Stomach (tissue), 4 donors: ENCODE data around the gene PRICKLE2.
"Not testable (repeated sequence)": the region's sequence is repeated elsewhere in the genome, so short reads cannot be mapped to it uniquely, and the experiment has no call there.

ENCODE experiments used
- POLR2AphosphoS5 ChIP-seq, 3 donors: sonication (generic); formaldehyde crosslinking; IDR thresholded peaks; one replicate each; pipeline ENCODE4 v1.6.1; 2016; ENCODE audit warnings: antibody characterized with exemption in 3 of 3
- TF ChIP-seq, protein P1 (sequence below), 7 experiments: fragments of 450-650 bp in 4 of 7; fragments of 200-600 bp in 3 of 7; sonication (generic) in 3 of 7; IDR thresholded peaks; one replicate each; pipeline ENCODE4 v1.5.1; 2016 to 2019; ENCODE audit warnings: antibody characterized with exemption in 7 of 7, control low read depth in 2 of 7, mild to moderate bottlenecking in 1 of 7

DNA sequence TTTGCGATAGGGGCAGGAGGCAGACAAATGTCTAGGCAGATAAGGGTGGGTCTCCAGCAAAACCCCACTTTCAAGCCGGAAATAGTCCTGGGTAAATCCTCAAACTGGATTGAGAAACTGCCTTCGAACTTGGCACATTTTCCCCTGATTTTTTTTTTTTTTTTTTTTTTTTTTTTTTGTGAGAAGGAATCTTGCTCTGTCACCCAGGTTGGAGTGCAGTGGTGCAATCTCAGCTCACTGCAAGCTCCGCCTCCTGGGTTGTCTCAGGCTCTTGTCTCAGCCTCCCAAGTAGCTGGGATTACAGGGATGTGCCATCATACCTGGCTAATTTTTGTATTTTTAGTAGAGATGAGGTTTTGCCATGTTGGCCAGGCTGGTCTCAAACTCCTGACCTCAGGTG lies 135.9 kb downstream of the PRICKLE2 start:
- TF ChIP-seq, protein P1, sequence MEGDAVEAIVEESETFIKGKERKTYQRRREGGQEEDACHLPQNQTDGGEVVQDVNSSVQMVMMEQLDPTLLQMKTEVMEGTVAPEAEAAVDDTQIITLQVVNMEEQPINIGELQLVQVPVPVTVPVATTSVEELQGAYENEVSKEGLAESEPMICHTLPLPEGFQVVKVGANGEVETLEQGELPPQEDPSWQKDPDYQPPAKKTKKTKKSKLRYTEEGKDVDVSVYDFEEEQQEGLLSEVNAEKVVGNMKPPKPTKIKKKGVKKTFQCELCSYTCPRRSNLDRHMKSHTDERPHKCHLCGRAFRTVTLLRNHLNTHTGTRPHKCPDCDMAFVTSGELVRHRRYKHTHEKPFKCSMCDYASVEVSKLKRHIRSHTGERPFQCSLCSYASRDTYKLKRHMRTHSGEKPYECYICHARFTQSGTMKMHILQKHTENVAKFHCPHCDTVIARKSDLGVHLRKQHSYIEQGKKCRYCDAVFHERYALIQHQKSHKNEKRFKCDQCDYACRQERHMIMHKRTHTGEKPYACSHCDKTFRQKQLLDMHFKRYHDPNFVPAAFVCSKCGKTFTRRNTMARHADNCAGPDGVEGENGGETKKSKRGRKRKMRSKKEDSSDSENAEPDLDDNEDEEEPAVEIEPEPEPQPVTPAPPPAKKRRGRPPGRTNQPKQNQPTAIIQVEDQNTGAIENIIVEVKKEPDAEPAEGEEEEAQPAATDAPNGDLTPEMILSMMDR (IDR thresholded peaks at IDR 0.05) = not testable (repeated sequence)
- TF ChIP-seq POLR2AphosphoS5 (IDR thresholded peaks at IDR 0.05) = not testable (repeated sequence)
